IPS-18a (cell line): Measurements from ENCODE around the gene CMSS1.

Source experiments
- H3K27ac ChIP-seq: one replicate; pipeline ENCODE4 v1.5.1; 2013; ENCODE audit warnings: low read length
- H3K27me3 ChIP-seq: one replicate; pipeline ENCODE4 v1.6.1; 2013; ENCODE audit warnings: mild to moderate bottlenecking, low read length; ENCODE audit not compliant: control insufficient read depth, insufficient read depth
- H3K36me3 ChIP-seq: one replicate; pipeline ENCODE4 v1.6.1; 2013; ENCODE audit warnings: low read depth, low read length; ENCODE audit not compliant: control insufficient read depth
- H3K4me1 ChIP-seq: one replicate; pipeline ENCODE4 v1.6.1; 2013; ENCODE audit warnings: low read depth, low read length; ENCODE audit not compliant: control insufficient read depth
- H3K4me3 ChIP-seq: one replicate; pipeline ENCODE4 v1.5.1; 2013; ENCODE audit warnings: low read length
- H3K9ac ChIP-seq: one replicate; pipeline ENCODE4 v1.6.1; 2013; ENCODE audit warnings: mild to moderate bottlenecking, low read length, moderate library complexity
- H3K9me3 ChIP-seq: one replicate; pipeline ENCODE4 v1.6.1; 2013; ENCODE audit warnings: low read depth, low read length; ENCODE audit not compliant: control insufficient read depth

CMSS1 gene

DNA sequence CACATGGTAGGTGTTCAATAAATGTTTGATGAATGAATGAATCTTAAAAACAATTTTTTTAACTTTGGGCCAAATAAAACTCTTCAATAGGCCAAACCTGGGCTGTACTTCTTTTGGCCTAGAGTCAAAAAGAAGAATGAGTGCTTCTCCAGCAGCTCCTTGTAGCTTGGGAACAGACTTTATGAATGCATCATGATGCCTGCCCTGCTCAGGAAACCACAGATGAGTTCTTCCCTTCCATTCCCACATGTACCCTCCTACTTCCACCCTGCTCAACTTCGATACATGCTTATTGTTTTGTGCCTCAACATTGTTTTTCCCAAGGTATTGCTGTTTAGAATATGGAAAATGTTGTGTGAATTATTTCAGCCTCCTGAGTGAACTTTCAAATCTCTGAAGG, 209.7 kb downstream of the CMSS1 start:
- Histone ChIP-seq H3K4me1 (peaks cover 3% of the 10 kb centered on the region), H3K9me3 (no peaks in the 10 kb centered on the region), H3K4me3 (no peak overlapping the region), H3K36me3 (no peaks in the 10 kb centered on the region), H3K9ac (no peak overlapping the region), H3K27me3 (no peaks in the 10 kb centered on the region), H3K27ac (no peak overlapping the region)

DNA sequence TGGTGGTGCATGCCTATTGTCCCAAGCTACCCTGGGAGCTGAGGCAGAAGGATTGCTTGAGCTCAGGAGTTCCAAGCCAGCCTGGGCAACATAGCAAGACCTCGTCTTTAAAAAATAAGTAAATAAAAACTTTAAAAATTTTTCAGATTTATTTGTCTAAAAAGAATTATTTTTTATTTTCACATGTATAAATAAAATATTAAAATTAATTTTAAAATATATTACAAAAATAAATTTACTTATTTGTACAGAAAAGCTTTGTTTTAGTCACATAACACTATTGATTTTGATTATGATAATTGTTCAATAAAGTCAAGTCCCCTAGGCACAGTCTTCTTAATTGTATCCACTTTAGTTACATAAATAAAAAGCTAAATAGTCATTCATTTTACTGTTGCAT, 211.4 kb downstream of the CMSS1 start:
- Histone ChIP-seq H3K27ac (no peak overlapping the region), H3K9ac (no peak overlapping the region), H3K36me3 (no peaks in the 10 kb centered on the region), H3K9me3 (no peaks in the 10 kb centered on the region), H3K27me3 (no peaks in the 10 kb centered on the region), H3K4me3 (no peak overlapping the region), H3K4me1 (peaks cover 3% of the 10 kb centered on the region)

DNA sequence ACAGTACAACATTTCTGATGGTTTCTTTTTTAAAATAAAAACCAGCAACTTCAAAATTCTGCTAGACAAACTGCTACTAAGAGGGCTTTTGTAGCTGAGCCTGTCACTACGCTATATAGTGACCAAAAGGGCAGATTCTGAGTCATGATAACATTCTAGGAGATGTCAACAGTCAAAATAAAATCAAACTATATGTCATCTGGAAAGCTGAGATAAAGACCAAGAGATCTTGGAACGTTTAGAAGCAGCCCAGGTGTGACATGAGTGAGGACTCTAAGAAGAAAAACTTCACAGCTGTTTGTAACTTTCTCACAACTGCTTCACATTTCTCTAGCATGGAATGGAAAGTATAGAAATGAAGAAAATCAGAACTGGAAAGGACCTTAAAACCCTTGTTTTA, 212.0 kb downstream of the CMSS1 start:
- H3K27ac ChIP-seq = no peak overlapping the region
- H3K9me3 ChIP-seq = no peaks in the 10 kb centered on the region
- H3K4me1 ChIP-seq = peaks cover 3% of the 10 kb centered on the region
- no peak overlapping the region for H3K4me3 ChIP-seq
- no peaks in the 10 kb centered on the region for H3K36me3 ChIP-seq
- no peak overlapping the region for H3K9ac ChIP-seq
- H3K27me3 ChIP-seq = no peaks in the 10 kb centered on the region

DNA sequence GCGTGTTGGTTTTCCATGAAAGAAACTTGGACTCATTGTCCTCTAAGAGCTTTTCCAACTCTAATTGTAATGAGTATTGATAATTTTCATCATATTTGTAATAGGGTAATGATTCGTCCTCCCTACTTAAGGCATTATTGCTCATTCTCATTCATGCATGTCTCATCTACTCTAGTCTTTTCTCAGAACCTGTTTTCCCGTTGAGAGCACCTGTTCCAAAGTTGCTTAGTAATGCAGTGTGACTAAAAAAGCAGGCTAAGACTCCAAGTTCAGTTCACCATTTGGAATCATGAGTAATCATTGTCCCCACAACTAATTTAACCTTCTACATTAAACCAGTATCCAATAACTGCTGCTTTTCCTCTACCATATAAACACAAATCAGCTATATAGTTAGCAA, 212.7 kb downstream of the CMSS1 start:
- Histone ChIP-seq H3K4me1 (peaks cover 3% of the 10 kb centered on the region), H3K27ac (no peak overlapping the region), H3K27me3 (no peaks in the 10 kb centered on the region), H3K9me3 (no peaks in the 10 kb centered on the region), H3K36me3 (no peaks in the 10 kb centered on the region), H3K9ac (no peak overlapping the region), H3K4me3 (no peak overlapping the region)

DNA sequence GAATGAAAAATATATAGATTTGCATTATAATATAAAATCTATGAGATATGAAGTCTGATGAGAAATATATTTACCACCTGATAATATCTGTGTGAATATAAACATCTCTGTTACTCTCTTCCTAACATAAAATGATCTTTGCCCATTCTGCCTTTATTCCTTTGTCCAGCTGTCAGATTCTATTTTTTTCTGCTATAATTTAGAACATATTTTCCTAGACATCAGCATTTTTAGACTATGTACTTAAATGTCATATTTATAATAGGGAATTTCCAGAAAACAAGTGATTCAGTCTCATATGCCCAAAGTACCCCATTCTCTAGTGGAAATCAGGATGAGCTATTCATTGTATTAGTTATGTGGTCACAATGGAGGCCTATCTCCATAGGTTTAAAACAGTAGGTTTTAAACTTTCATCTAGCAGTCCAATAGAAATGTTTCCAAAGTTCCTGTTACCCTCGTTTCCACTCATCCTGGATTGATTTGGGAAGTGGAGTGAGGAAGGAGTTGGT, 213.3 kb downstream of the CMSS1 start:
- Histone ChIP-seq H3K36me3 (no peaks in the 10 kb centered on the region), H3K27me3 (no peaks in the 10 kb centered on the region), H3K27ac (no peak overlapping the region), H3K9me3 (no peaks in the 10 kb centered on the region), H3K4me1 (peaks cover 3% of the 10 kb centered on the region), H3K4me3 (no peak overlapping the region), H3K9ac (no peak overlapping the region)

DNA sequence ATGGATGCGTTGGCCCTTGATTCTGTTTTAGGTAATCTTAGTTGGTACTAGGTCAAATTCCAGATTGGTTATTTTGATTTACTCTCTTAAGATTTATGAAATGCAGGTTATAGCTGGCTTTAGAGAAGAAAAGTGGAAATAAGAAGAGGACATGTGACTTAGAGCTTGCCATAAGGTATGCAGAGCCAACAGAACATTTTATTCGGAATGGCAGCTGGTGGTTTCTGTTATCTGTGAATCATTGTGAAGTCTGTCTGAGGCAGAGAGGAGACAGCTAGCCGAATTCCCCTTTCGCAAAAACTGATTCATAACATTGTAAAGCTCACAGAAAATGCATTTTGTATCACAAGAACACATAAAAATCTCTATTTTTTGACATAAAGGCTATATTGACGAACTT, 214.6 kb downstream of the CMSS1 start:
- Histone ChIP-seq H3K4me1 (peaks cover 3% of the 10 kb centered on the region), H3K9ac (no peak overlapping the region), H3K4me3 (no peak overlapping the region), H3K9me3 (no peaks in the 10 kb centered on the region), H3K27ac (no peak overlapping the region), H3K27me3 (no peaks in the 10 kb centered on the region), H3K36me3 (no peaks in the 10 kb centered on the region)

DNA sequence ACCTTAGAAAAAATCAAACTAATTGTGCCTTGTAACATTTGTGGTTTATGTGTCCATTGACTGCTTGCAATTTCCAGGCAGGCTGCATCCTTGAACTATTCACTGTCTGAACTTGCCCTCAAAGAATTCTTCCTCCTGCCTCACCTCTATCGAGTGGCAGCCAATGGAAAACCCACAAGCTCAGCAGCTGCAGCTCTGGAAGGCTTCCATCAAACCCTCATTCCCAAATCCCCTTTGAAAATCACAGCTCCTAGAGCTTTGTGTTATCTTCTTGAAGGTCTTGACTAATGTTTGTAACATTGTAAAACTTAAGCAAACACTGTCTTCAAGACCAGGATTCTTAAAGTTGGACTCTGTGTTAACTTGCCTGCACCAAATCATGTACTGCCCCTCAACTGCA, 215.5 kb downstream of the CMSS1 start:
- Histone ChIP-seq H3K9ac (no peak overlapping the region), H3K36me3 (no peaks in the 10 kb centered on the region), H3K27me3 (no peaks in the 10 kb centered on the region), H3K4me3 (no peak overlapping the region), H3K9me3 (no peaks in the 10 kb centered on the region), H3K27ac (no peak overlapping the region), H3K4me1 (peaks cover 3% of the 10 kb centered on the region)

DNA sequence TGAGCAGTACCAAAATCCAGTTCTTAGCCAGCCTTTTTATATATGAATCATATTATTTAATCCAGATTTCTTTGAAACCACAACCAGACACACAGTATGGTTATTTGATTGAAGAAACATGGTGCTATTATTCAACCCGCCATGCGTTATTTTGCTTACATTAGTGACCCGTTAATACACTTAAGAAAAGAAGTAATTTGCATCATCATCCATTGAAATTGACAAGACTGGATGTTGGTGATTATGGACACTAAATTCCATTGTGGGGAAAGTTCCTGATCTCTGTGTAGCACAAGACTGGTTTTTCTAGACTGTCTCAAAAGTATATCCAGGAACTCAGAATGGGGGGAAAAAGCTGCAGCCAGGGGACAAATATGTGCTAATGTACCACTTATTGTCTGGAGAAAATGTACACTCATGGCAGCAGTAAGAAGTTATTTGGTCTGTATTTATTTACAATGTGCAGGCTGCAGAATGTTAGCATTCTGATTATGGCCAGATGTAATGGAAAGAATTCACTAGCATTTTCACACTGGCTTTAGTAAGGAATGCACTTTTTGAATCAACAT, 216.3 kb downstream of the CMSS1 start:
- no peak overlapping the region for H3K27ac ChIP-seq
- no peak overlapping the region for H3K9ac ChIP-seq

DNA sequence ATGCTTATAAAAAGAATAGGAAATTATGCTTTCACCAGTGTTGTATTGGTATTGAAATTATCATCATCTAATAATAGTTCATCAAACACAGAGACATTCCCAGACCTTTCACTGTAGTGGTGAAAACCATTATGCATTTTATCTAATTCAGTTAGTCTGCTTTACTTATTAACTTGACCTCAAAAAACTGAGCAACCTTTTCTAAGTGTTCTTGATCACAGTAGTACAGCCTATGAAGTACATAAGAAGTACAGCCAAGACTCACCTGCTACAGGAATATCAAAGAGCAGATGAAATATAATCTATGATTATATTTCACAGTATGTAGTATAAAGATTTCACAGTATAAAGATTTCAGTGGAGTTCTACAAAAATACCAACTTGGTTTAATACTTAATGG, 221.4 kb downstream of the CMSS1 start:
- no peaks in the 10 kb centered on the region for H3K27me3 ChIP-seq
- H3K4me1 ChIP-seq = peaks cover 11% of the 10 kb centered on the region
- no peak overlapping the region for H3K9ac ChIP-seq
- H3K4me3 ChIP-seq = no peak overlapping the region
- no peaks in the 10 kb centered on the region for H3K36me3 ChIP-seq
- no peak overlapping the region for H3K27ac ChIP-seq
- no peaks in the 10 kb centered on the region for H3K9me3 ChIP-seq

More for the DNA sequence above, 216.3 kb downstream of the CMSS1 start:
- Histone ChIP-seq H3K27me3 (no peaks in the 10 kb centered on the region), H3K4me1 (peaks cover 3% of the 10 kb centered on the region), H3K36me3 (no peaks in the 10 kb centered on the region), H3K4me3 (no peak overlapping the region), H3K9me3 (no peaks in the 10 kb centered on the region)

DNA sequence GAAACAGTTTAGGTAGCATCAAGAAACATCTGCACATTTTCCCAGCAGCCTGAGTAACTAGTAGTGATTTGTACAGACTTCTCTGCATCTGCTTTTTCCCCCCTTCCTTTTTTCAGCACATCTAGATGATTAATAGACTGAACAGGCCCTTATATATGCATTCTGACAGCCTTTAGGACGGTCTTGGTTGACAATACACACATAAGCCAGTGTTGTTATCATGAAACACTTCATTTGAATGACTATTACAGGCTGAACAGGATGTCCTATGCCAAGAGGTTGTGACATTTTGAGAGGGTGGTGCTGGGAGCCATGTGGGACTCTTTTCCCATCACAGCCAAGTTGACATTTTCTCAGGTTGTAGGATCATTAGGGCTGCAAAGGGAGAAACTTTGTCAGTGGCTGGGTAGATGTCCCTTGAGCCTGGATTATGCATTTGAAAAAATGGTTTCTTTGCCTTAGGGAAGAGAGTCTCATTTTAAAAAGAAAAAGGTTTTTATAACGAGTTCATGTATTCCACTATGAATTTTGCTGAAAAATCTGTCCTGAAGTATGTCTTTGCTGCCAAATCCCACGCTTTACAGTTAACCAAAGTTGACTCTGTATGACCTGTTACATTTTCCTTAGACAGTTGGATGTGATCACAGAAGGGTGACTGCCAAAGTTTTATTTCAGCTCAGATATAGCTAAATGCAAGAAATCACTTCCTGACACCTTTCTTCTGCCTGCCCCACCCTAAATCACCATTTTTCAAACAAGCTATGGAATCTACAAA, 223.0 kb downstream of the CMSS1 start:
- no peaks in the 10 kb centered on the region for H3K9me3 ChIP-seq
- no peaks in the 10 kb centered on the region for H3K27me3 ChIP-seq
- no peaks in the 10 kb centered on the region for H3K36me3 ChIP-seq
- no peak overlapping the region for H3K9ac ChIP-seq
- peaks cover 11% of the 10 kb centered on the region for H3K4me1 ChIP-seq
- H3K4me3 ChIP-seq = no peak overlapping the region
- H3K27ac ChIP-seq = no peak overlapping the region

DNA sequence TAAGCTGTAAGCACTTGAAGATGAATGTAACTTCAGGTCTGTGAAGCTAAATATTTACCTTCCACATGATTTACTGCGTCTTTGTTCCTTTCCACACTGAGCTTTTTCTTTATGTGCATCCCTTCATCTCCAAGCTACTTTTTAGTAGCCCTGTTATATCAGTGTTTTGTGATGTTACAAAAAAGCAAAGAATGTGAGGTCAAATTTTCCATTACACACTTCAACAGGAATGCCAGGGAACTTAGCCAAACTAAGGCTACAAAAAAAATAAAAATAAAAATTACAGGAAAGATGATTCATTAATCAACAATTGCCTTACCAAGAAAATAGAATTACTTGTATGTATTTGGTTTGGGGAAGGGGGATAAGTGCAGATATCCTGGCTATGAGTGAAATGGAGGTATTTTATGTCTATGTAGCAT, 223.7 kb downstream of the CMSS1 start:
- Histone ChIP-seq H3K27ac (no peak overlapping the region), H3K4me3 (no peak overlapping the region), H3K4me1 (peaks cover 11% of the 10 kb centered on the region), H3K27me3 (no peaks in the 10 kb centered on the region), H3K9me3 (no peaks in the 10 kb centered on the region), H3K36me3 (no peaks in the 10 kb centered on the region), H3K9ac (no peak overlapping the region)
